RPMI7951 (cell line): ENCODE measurements around the gene CNRIP1. TPM values are rescaled to one million over a fixed set of nuclear protein-coding genes. Genes with fewer than 3 reads are reported as not detected.

ENCODE experiments used
- DNase-seq: peaks from one replicate; pipeline ENCODE4 v3.0.0-alpha.2; 2012; ENCODE audit warnings: low read depth
- total RNA-seq: library from RNA; depleted of rRNA; stranded (reverse); fragments of >200 nt; shearing (Covaris generic); gene quantifications from 2 replicates; pipeline ENCODE4 v1.2.3, GENCODE V29; 2014; rRNA removed

Gene CNRIP1
- total RNA-seq, 1 experiment from 2014 or later = 50.5 TPM

- peak; percentile 78 for DNase-seq
Measured at GRCh38 chr2:68251187-68251854, 68.4 kb downstream of the CNRIP1 start.

GRCh38 chr2:68250652-68251186, 69.0 kb downstream of the CNRIP1 start:
- DNase-seq = no peak

GRCh38 chr2:68250196-68250595, 69.6 kb downstream of the CNRIP1 start:
- no peak for DNase-seq

- no peak for DNase-seq
Measured at GRCh38 chr2:68248806-68249205, 70.9 kb downstream of the CNRIP1 start.

GRCh38 chr2:68248361-68248760, 71.4 kb downstream of the CNRIP1 start:
- DNase-seq = no peak

GRCh38 chr2:68246396-68246795, 73.4 kb downstream of the CNRIP1 start:
- no peak for DNase-seq

- no peak for DNase-seq
Measured at GRCh38 chr2:68245672-68246071, 74.1 kb downstream of the CNRIP1 start.

GRCh38 chr2:68245066-68245465, 74.7 kb downstream of the CNRIP1 start:
- no peak for DNase-seq

- no peak for DNase-seq
Measured at GRCh38 chr2:68244456-68244855, 75.3 kb downstream of the CNRIP1 start.

Other genes starting within 250 kb of the CNRIP1 start
- gene PNO1, start 162.1 kb downstream of the CNRIP1 start, total RNA-seq = 19.3 and 25.0 TPM in 2 replicates
- gene PPP3R1, start 67.4 kb downstream of the CNRIP1 start, total RNA-seq = 24.0 and 25.6 TPM in 2 replicates
- gene PLEK, start 45.3 kb upstream of the CNRIP1 start, total RNA-seq = not detected in 2 replicates
- 0.98 and 1.4 TPM in 2 replicates for gene FBXO48, start 147.3 kb upstream of the CNRIP1 start, total RNA-seq
- 4.4 and 5.9 TPM in 2 replicates for gene APLF, start 147.6 kb upstream of the CNRIP1 start, total RNA-seq